GM21825 (cell line): ENCODE results near the gene CBLN1.
"Not testable (repeated sequence)": the region's sequence is repeated elsewhere in the genome, so short reads cannot be mapped to it uniquely, and the experiment has no call there.

ENCODE experiments used
- ATAC-seq: cut with Tn5 transposase; IDR thresholded peaks from one replicate; pipeline ENCODE4 v1.9.1; 2021; ENCODE audit warnings: mild to moderate bottlenecking, moderate library complexity; ENCODE audit not compliant: unreplicated experiment

The CBLN1 gene

DNA sequence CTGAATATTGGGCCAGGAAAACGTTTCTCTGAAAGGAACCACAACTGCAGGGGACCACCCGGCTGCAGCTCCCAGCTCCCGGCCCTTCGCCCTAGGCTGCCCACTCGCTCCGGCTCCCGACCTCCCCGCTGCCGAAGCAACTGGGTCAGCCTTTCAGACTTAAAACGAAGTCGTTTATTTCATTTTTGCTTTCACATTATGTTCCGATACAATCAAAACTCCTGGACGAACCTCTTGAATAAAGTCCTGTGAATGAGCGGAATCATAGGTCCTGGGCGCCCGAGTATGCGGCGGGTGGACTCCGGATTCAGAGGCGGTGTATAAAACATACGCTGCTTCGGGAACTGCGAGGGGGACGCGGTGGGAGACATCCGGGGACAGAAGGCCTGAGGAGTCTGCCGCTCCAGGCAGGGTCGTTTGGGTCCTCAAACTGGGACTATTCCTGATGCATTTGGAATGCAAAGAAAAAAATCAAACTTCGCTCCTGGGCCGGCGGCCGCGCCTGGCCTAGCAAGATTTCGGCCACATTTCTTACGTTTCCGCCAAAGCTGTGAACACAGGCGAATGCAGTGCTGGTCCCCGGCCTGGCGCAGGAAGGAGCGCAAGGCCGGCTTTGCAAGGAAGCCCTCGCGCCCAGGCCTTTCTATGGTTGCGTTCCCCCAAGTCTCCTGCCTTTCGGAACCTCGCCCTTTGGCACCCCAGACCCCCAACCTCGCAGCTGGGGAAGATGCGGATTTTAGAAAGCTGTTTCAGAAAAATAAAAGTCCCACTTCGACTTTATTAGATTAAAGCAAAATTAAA lies 3.7 kb downstream of the CBLN1 start:
- ATAC-seq, result no peak

- ATAC-seq, result no peak
Measured at GRCh38 chr16:49277386-49277742, 4.3 kb downstream of the CBLN1 start.

DNA sequence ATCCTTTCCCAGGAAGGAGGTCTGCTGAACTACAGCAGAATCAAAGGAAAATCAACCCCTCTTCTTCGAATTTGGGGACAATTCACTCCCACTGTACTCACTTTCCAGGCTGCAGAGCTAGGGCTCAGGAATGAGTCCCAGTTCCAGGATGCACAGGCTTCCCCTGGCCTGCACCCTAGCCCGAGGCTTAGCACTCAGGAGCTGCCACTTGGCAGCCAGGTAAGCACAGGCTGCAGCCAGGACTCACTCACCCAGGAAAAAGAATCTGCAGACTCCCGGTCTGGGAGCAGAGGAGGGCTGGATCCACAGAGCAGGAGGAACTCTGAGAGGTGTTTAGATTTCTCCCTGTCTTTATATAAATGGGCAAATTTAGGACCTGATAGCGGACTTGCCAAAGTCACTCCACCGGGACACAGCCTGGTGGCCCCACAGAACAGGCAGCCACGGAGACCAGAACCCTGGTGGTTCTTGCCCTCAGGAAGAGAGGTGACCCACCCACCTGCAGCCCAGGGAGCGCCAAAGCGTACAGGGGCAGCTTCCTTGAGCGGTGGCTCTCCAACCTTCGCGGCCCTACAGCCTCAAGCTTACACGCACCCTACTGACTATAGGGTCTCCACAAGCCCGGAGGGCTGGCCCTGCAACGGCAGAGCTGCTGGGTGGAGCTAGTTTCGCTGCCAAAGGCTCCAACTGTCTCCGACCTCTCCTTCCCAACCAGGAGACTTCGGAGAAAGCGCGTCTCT lies 4.8 kb downstream of the CBLN1 start:
- ATAC-seq, result no peak

DNA sequence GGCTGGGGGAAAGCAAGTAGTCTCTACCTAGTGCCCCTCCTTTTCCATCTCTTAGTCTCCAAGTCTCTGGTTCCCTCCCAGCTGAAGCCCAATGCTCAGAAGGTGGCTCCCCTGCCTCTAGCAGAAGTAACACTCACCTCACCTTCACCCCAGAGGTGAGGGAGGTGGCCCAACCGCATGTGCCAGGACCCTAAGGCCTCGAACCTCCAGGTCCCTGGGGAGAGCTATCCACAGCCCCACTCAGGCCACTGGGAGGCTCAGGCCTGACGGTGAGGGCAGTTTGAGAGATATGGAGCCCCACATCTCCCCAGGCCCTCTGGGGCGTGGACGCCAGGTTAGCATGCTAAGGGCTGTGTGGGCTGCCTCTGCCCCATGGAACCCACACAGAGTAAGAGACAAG lies 5.8 kb downstream of the CBLN1 start:
- no peak for ATAC-seq

DNA sequence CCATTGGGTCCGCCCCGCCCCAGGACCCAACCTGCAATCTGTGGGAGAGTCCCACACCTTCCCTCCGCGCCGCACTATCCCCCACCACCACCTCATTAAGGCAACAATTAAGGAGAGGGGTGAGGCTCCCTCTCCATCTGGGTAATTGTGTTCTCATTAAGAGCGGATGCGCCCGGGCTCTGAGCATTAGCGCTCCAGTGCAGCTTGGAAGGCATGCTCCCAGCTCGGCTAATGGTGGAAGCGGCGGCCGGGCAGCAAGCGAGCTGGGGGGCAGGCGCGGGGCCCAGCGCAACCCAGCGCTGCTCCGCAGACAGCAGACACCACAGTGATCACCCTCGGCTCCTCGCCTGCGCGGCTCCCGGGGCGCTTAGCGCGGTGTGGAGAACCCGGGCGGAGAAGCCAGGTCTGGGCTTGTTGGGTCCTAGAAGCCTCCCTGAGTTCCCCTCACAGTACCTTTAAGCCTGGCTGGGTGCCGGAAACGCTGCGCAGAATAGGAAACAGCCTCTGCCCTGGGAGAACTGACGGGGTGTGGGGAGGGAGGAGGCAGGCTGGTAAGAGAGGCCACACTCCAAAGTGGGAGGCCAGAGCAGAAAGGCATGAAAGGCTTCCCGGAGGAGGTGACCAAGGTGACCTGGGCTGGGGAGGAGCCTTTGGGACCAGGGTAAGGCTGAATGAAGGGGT lies 6.4 kb downstream of the CBLN1 start:
- no peak for ATAC-seq

DNA sequence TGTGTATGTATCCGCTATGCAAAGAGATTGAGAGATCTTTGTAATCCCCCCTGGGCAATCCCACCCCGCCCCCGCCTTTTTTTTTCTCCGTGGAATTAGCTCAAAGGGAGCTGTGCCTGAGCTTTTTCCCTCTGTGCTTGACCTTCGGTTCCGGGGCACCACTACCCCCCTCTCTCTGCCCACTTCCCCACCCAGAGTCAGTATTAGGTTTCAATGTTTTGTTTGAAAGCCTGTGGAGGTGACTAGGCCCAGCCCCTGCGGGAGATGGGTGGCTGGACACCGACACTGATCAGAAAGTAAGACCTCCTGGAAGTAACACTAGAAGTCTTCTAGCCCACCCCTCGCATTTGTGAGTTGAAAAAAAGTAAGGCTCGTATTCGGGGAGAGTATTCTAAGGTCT lies 7.0 kb downstream of the CBLN1 start:
- no peak for ATAC-seq

- no peak for ATAC-seq
Measured at GRCh38 chr16:49273771-49274170, 7.9 kb downstream of the CBLN1 start.

GRCh38 chr16:49271363-49271762 lies 10.3 kb downstream of the CBLN1 start:
- no peak for ATAC-seq

- ATAC-seq, result no peak
Measured at GRCh38 chr16:49269201-49269600, 12.4 kb downstream of the CBLN1 start.

DNA sequence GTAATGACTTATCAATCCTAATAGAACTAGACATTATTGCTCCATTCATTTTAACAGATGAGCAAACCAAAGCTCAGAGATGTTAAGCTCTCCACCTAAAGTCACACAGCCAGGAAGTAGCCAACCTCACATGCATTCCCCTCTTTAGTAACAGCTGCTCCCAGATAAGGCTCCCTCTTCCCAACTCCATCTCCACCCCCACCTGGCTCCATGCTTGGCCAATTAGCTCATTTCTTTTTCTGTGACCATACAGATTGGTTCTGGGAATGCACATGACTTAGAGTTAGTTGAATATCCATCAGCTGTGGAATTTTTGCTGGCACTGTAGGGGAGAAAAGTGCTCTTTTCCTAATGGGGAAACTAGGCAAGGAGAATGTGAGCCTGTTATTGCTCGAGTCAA lies 13.0 kb downstream of the CBLN1 start:
- no peak for ATAC-seq

GRCh38 chr16:49262501-49262900 lies 19.1 kb downstream of the CBLN1 start:
- no peak for ATAC-seq

- no peak for ATAC-seq
Measured at GRCh38 chr16:49261930-49262329, 19.7 kb downstream of the CBLN1 start.

- no peak for ATAC-seq
Measured at GRCh38 chr16:49260956-49261530, 20.6 kb downstream of the CBLN1 start.

- no peak for ATAC-seq
Measured at GRCh38 chr16:49260253-49260652, 21.4 kb downstream of the CBLN1 start.

DNA sequence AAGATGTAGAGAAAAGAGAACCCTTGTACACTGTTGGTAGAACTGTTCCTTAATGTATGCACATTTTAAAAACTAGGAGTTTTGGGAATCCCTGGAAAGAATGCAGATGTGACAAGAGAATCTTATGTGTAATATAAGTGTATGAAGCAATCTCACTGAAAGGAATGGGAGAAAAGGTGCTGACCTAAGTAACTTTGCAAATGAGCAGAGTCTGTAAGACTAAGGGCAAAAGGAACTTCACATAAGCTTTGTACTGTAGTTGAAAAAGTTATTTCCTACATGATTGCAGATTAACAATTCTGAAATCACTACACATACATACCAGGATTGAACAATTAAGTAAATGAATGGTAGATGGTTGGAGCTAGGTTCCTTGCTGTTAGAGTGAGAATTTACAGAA lies 22.3 kb downstream of the CBLN1 start:
- no peak for ATAC-seq

GRCh38 chr16:49250689-49251088 lies 30.9 kb downstream of the CBLN1 start:
- no peak for ATAC-seq

- no peak for ATAC-seq
Measured at GRCh38 chr16:49248227-49248626, 33.4 kb downstream of the CBLN1 start.

DNA sequence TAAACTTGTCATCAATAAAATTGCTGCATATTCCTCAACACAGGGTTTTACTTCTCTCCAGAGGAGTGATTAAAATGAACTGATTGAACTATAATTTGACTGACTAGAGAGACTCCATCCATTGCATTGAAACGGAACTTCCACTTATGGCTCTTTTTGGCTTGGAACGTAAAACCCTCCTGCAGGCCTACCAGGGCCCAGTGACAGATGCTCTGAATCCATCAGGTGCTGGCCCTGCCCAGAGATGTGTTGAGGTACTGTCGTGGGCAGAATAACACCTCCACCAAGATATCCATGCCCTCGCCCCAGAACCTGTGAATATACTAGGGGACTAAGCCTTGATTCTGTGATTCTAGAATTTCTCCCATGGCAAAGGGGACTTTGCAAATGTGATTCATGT lies 45.4 kb downstream of the CBLN1 start:
- ATAC-seq, result no peak

GRCh38 chr16:49228335-49228734 lies 53.3 kb downstream of the CBLN1 start:
- ATAC-seq, result not testable (repeated sequence)
